ENCODE measurements around the gene SASH1.

The SASH1 gene

GRCh38 chr6:148342350-148343046 is at the start of gene SASH1:
SASH1 (plus strand) TSS chr6:148342838; CDS start chr6:148343068, 230 bp downstream.
- no peak for DNase-seq (ENCODE audit: extremely low read depth in 1 of 2, low read depth in 1 of 2)

GRCh38 chr6:148293181-148293995 is 49.2 kb upstream of the SASH1 start:
- no peak for DNase-seq (ENCODE audit: extremely low read depth in 1 of 2, low read depth in 1 of 2)

DNA sequence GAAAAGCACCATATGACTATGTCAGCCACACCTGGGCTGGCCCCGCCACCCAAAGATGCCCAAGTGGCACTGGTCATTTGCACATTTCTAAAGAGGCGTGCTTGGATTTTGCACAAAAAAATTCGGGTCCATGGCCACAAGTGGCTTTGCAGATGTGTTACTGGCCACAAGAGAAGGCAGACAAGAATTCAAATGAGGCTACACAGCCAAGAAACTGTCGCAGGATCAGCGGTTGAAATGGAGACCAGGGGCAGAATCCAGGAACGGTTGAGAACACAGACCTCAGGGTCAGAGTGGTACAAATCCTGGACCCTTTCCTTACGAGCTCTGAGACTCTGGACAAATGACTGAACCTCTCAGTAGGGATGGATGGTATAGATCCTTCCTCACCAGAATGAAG is 48.6 kb upstream of the SASH1 start:
- no peak for DNase-seq (ENCODE audit: extremely low read depth in 1 of 2, low read depth in 1 of 2)

DNA sequence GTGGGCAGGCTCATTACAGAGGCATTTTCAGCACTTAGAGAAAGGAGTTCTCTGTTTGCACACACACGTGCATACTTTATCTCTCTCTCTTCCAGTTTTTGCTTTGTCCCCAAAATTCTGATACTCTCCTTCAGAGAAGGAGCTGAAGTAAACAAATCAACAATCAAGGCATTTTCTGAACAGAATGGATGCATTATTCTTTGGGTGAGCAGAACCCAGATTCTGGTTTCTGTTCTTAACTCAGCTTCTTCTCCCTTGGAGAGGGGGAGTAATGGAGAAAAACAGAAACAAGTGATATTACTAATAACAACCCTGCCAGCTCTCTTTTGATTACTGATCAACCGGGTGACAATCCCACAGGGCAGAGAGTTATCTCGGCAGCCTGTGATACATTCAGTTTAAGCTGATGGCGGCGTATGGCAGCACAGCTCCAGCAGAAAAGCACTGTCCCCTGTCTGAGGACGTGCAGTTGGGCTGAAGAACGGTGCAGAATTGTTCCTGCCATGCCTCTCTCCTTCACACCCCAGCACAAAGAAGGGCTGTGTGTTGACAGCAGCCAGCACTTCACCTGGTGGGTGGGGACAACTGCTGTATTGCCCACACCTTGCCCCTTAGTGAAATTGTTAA is 47.3 kb upstream of the SASH1 start:
- DNase-seq (ENCODE audit: extremely low read depth in 1 of 2, low read depth in 1 of 2) = no peak

DNA sequence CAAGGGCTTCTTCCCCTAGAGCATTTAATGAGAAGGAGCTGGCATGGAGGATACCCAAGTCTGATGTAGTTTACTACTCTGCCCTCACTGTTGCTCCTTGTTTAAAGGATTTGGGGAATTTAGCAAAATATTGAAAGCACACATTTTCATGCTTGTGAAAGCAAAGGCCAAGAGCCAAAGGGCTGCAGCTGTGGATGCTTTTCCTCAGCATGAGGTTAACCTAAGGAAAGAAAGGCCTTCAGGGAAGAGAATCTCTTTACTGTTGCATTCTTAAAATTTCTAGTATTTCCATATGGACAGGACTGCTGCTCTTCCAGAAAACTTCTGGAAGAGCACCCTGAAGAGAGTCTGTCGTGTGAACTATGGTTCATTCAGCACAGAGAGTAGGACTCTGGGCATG is 45.9 kb upstream of the SASH1 start:
- DNase-seq (ENCODE audit: extremely low read depth in 1 of 2, low read depth in 1 of 2) = no peak

DNA sequence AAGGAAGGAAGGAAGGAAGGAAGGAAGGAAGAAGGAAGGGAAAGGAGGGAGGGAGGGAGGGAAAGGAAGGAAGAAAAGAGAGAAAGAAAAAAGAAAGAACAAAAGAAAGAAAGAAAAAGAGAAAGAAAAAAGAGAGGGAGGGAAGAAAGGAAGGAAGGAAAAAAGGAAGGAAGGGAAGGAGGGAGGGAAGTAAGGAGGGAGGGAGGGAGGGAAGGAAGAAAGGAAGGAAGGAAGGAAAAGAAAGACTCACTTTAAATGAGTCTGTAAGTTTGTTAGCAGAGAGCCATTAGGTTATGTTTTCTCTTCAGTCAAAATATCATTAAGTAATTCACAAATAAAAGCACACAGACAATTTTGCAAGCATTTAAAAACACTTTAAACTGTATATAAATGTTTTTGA is 44.0 kb upstream of the SASH1 start:
- no peak for DNase-seq (ENCODE audit: extremely low read depth in 1 of 2, low read depth in 1 of 2)

DNA sequence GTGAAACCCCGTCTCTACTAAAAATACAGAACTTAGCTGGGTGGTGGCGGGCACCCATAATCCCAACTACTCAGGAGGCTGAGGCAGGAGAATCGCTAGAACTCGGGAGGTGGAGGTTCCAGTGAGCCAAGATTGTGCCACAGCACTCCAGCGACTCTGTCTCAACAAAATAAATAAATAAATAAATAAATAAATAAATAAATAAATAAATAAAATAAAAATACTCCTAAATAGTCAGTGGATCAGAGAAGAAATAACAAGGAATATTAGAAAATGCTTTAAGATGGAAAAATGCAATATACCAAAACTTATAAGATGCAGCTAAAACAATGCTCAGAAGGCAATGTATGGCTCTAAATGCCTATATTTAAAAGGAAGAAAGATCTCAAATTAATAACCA is 39.0 kb upstream of the SASH1 start:
- no peak for DNase-seq (ENCODE audit: extremely low read depth in 1 of 2, low read depth in 1 of 2)

DNA sequence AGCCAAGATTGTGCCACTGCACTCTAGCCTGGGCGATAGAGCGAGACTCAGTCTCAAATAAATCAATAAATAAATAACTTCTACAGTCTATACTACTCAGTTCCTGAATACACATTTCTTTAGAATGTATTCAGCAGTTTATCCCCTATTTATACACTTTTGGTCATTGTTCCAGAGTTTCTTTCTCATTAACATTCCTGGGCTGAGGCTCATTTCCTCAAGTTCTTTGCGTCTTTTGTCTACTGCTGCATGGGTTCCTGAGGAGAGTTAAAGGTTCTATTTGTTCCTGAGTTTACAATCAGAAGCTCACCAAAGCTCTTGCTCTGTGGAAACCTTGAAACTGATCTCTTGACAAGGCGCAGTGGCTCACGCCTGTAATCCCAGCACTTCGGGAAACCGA is 37.7 kb upstream of the SASH1 start:
- no peak for DNase-seq (ENCODE audit: extremely low read depth in 1 of 2, low read depth in 1 of 2)

DNA sequence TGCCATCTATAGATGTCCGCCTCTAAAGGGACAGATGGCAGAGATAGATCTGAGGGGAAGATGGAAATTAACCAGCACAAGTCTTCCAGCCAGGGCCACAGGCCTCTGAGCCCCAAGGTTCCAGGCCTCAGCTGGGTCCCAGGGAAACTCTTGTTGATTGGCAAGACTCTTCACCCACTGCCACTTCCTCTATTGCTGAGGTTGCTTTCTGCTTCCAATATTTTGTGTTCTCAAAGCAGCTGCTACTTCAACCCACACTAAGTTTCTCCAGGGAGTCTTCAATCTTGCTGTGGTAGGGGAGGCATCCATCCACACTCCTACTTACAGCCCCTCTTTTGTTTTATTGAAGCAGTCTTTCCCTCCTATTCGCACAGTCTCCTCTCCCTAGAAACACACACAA is 36.4 kb upstream of the SASH1 start:
- DNase-seq (ENCODE audit: extremely low read depth in 1 of 2, low read depth in 1 of 2) = no peak

DNA sequence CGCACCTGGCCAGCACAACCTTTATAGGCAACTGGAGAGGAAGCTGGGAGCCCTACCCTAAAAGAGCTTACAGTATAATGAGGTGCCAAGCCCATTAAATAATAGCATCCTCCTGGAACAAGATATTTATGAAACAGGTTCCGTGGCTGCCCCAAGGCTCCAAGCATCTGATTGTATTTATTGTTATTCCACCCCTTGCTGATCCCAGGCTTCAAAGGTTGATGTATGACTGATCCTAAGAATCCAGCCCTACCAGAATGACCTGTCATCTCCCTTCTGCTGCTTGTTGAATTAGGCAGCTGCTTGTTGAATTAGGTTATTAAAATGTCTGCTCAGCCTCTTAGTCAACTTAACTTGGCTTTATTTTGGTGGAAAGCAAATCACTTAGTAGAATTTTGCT is 35.2 kb upstream of the SASH1 start:
- DNase-seq (ENCODE audit: extremely low read depth in 1 of 2, low read depth in 1 of 2) = no peak

DNA sequence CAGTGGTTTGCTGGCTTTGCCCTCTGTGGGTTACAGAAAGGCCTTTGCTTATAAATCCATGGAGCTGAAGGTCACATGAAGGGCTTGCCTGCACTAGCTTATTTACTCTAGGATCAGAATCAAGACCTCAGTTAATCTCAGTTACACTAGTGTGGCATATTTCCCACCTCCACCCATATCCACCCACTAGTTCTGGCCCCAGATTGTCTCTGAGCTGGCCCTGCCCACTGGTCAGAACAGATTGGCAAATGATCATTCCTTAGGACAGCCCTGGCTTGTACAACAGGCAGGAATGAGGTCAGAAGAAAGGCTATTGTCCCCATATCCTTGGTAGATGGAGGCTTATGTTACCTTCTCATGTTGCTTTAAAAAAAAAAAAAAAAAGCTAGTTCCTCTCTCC is 33.3 kb upstream of the SASH1 start:
- DNase-seq (ENCODE audit: extremely low read depth in 1 of 2, low read depth in 1 of 2) = no peak

GRCh38 chr6:148311966-148312669 is 30.5 kb upstream of the SASH1 start:
- DNase-seq (ENCODE audit: extremely low read depth in 1 of 2, low read depth in 1 of 2) = no peak

- no peak for DNase-seq (ENCODE audit: extremely low read depth in 1 of 2, low read depth in 1 of 2)
Observed at GRCh38 chr6:148313488-148313887, 29.1 kb upstream of the SASH1 start.

DNA sequence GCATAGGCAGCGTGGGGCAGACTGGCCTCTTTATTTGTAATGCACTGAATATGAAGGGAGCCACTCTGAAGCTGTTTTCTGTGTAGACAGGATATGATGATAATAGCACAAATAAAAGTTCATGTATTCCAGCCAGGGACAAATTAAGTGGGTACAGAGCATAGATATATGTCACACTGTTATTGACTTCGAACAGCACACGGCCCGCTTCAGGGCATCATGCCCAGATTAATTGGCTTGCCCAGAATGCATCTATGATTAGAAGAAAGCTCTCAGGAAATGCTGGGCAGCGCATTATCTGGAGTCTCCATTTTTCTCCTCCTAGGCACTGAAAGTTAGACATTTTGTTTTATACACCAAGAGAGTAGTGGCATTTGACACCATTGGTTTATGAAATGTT is 26.3 kb upstream of the SASH1 start:
- no peak for DNase-seq (ENCODE audit: extremely low read depth in 1 of 2, low read depth in 1 of 2)

DNA sequence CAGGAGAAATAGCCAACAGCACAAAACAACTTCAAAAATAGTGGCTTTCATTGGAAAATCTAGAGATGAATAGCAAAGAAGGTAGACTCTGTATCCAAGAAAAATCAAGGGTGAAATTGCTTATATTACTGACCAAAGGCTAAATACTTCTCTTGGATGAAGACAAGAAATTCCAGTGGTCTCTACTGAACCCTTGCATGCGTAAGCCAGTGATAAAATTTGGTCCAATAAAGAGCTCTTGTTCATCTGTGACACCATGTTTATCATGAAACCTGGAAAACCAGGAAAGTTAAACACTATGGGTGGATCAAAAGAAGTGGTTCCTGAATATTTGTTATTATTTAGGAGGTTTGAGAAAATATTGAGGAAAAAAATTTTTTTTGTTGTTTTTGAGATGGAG is 25.6 kb upstream of the SASH1 start:
- no peak for DNase-seq (ENCODE audit: extremely low read depth in 1 of 2, low read depth in 1 of 2)

GRCh38 chr6:148317739-148318138 is 24.9 kb upstream of the SASH1 start:
- no peak for DNase-seq (ENCODE audit: extremely low read depth in 1 of 2, low read depth in 1 of 2)

DNA sequence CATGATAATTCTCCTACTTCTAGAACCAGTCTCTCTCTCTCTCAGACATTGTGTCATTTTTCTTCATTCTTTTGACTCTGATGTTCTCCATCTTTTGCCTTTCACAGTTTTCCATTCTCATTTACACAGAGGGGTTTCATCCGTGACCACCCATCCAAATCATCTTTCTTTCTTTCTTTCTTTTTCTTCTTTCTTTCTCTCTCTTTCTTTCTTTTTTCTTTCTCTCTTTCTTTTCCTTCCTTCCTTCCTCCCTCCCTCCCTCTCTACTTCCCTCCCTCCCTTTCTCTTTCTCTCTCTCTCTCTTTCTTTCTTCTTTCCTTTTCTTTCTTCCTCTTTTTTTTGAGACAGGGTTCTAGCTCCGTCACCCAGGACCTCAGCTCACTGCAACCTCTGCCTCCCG is 19.9 kb upstream of the SASH1 start:
- DNase-seq (ENCODE audit: extremely low read depth in 1 of 2, low read depth in 1 of 2) = no peak

DNA sequence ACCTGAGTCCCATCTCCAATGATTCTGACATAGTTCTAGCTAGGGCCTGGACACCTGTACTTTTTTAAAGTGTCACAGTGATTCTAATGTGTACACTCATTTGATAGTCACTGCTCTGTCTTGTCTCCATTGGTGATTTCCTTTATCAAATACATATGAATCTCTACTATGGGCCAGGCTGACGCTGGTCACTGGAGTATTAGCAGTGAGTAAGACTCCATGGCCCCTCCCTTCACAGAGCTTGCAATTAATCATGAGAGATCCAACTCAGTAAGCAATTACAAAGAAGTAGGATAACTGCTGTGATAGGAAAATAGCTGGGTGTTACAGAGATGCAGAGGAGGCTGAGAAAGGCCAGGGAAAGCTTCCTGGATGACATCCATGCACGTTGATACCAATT is 19.3 kb upstream of the SASH1 start:
- no peak for DNase-seq (ENCODE audit: extremely low read depth in 1 of 2, low read depth in 1 of 2)

- DNase-seq (ENCODE audit: extremely low read depth in 1 of 2, low read depth in 1 of 2) = no peak
Observed at GRCh38 chr6:148324297-148324985, 18.2 kb upstream of the SASH1 start.

DNA sequence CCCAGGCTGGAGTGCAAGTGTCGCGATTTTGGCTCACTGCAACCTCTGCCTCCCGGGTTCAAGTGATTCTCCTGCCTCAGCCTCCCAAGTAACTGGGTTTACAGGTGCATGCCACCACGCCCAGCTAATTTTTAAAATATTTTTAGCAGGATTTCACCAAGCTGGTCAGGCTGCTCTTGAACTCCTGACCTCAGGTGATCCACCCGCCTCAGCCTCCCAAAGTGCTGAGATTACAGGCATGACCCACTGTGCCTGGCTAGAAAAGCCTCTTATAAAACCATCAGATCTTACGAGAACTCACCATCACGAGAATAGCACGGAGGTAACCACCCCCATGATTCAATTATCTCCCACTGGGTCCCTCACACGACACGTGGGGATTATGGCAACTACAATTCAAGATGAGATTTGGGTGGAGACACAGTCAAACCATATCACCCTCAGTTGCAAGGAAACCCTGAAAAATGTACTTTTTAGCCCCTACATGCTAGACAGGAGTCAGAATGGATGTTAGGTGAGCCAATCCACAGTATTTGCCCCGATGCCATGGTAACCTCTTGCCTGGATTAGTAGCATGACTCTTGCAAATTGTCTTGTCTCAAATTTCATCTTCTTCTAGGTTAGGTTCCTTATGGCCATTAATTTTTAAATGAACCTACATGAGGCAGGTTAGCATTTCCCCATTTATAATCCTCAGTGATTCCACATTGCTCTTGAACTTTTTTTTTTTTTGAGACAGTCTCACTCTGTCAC is 17.1 kb upstream of the SASH1 start:
- no peak for DNase-seq (ENCODE audit: extremely low read depth in 1 of 2, low read depth in 1 of 2)

Data from stimulated activated CD8-positive, alpha-beta memory T cell treated with anti-CD3 and anti-CD28 coated beads, Interleukin-7, amount 100 ng/mL, for 48 hours (primary cell).